Calu3 (cell line): ENCODE measurements around the gene AMPD3. TPM values are rescaled to one million over a fixed set of nuclear protein-coding genes. Genes with fewer than 3 reads are reported as not detected.

Experiments
- BruUV-seq: library from RNA; stranded (reverse); fragments of 400-500 nt; replicated peaks from 2 replicates; lab custom pipeline; 2021; lab: Mats Ljungman, UMichigan
- CTCF ChIA-PET: fragments of 300-600 bp; sonication (Branson Sonifier 250); formaldehyde crosslinking; loops from one replicate; lab custom pipeline; 2022; ENCODE audit warnings: antibody characterized with exemption; lab: Charles Lee
- DNase-seq: peaks from one replicate; pipeline ENCODE4 v3.0.0; 2022
- H3K27ac Mint-ChIP-seq: one replicate; pipeline ENCODE4 v1.8.0; 2022; ENCODE audit warnings: mixed read lengths; ENCODE audit not compliant: unreplicated experiment
- H3K27me3 Mint-ChIP-seq: one replicate; pipeline ENCODE4 v1.8.0; 2022; ENCODE audit warnings: mixed read lengths; ENCODE audit not compliant: unreplicated experiment
- H3K36me3 Mint-ChIP-seq: one replicate; pipeline ENCODE4 v1.8.0; 2022; ENCODE audit warnings: mild to moderate bottlenecking, moderate library complexity, mixed read lengths; ENCODE audit not compliant: insufficient read depth, unreplicated experiment
- H3K4me1 Mint-ChIP-seq: one replicate; pipeline ENCODE4 v1.8.0; 2022; ENCODE audit warnings: mild to moderate bottlenecking, low read depth, mixed read lengths; ENCODE audit not compliant: unreplicated experiment
- H3K4me3 Mint-ChIP-seq: one replicate; pipeline ENCODE4 v1.8.0; 2022; ENCODE audit warnings: mild to moderate bottlenecking, low read depth, moderate library complexity, mixed read lengths; ENCODE audit not compliant: unreplicated experiment
- H3K9me3 Mint-ChIP-seq: one replicate; pipeline ENCODE4 v1.8.0; 2022; ENCODE audit warnings: low read depth, mixed read lengths; ENCODE audit not compliant: unreplicated experiment
- CTCF ChIP-seq: fragments of 200-600 bp; IDR thresholded peaks from one replicate; pipeline ENCODE4 v1.8.0; 2022; ENCODE audit warnings: antibody characterized with exemption; ENCODE audit not compliant: unreplicated experiment
- intact Hi-C: fragments of 100-400 bp; cut with micrococcal nuclease; formaldehyde crosslinking; loops from one replicate; pipeline ENCODE4 v1.10.0; 2022; ENCODE audit not compliant: unreplicated experiment
- total RNA-seq: library from RNA; stranded (reverse); gene quantifications from 2 replicates; pipeline ENCODE4 v1.2.3, GENCODE V29; 2022

AMPD3 gene
- total RNA-seq, 1 experiment from 2014 or later = 2.1 TPM

GRCh38 chr11:10407749-10408685 is 47.0 kb upstream of the AMPD3 start:
- no peak for TF ChIP-seq CTCF
- H3K27me3 Mint-ChIP-seq = peaks cover 24% of the 10 kb centered on the region
- intact Hi-C loops = loop anchor here (2.0 kb wide), 1 partner anchor 107 kb away; no protein-coding TSS in a partner anchor
- H3K36me3 Mint-ChIP-seq = no peaks in the 10 kb centered on the region
- H3K4me1 Mint-ChIP-seq = peaks cover 19% of the 10 kb centered on the region
- no peak overlapping the region for H3K4me3 Mint-ChIP-seq
- H3K27ac Mint-ChIP-seq = no peak overlapping the region
- no peak for DNase-seq
- BruUV-seq = no TSS peak
- no peaks in the 10 kb centered on the region for H3K9me3 Mint-ChIP-seq
- CTCF ChIA-PET = interaction anchor here (1.0 kb wide), 1 partner anchor 327 kb away, joined by 12 read pairs; no protein-coding TSS in a partner anchor

GRCh38 chr11:10409207-10409661 is 45.8 kb upstream of the AMPD3 start:
- peaks cover 34% of the 10 kb centered on the region for H3K27me3 Mint-ChIP-seq
- CTCF ChIA-PET = no interaction called here
- H3K9me3 Mint-ChIP-seq = no peaks in the 10 kb centered on the region
- no peaks in the 10 kb centered on the region for H3K36me3 Mint-ChIP-seq
- no peak overlapping the region for H3K27ac Mint-ChIP-seq
- peaks cover 19% of the 10 kb centered on the region for H3K4me1 Mint-ChIP-seq
- TF ChIP-seq CTCF = no peak
- no peak overlapping the region for H3K4me3 Mint-ChIP-seq
- intact Hi-C loops = no loop called here
- no peak for DNase-seq
- BruUV-seq = no TSS peak

GRCh38 chr11:10410106-10410843 is 44.8 kb upstream of the AMPD3 start:
- Mint-ChIP-seq H3K4me3 (no peak overlapping the region), H3K9me3 (no peaks in the 10 kb centered on the region), H3K4me1 (peaks cover 19% of the 10 kb centered on the region), H3K27ac (no peak overlapping the region), H3K36me3 (no peaks in the 10 kb centered on the region), H3K27me3 (peaks cover 45% of the 10 kb centered on the region)
- no TSS peak for BruUV-seq
- no peak for DNase-seq
- intact Hi-C loops = no loop called here
- TF ChIP-seq CTCF = no peak
- CTCF ChIA-PET = no interaction called here

- TF ChIP-seq CTCF = no peak
- CTCF ChIA-PET = no interaction called here
- no TSS peak for BruUV-seq
- peaks cover 47% of the 10 kb centered on the region for H3K27me3 Mint-ChIP-seq
- H3K9me3 Mint-ChIP-seq = no peaks in the 10 kb centered on the region
- H3K36me3 Mint-ChIP-seq = no peaks in the 10 kb centered on the region
- peaks cover 19% of the 10 kb centered on the region for H3K4me1 Mint-ChIP-seq
- H3K4me3 Mint-ChIP-seq = no peak overlapping the region
- no peak for DNase-seq
- intact Hi-C loops = no loop called here
- H3K27ac Mint-ChIP-seq = no peak overlapping the region
Observed at GRCh38 chr11:10410844-10411200, 44.2 kb upstream of the AMPD3 start.
